ENCODE measurements around the gene CPNE4. TPM values are rescaled to one million over a fixed set of nuclear protein-coding genes. Genes with fewer than 3 reads are reported as not detected.

Gene CPNE4
- total RNA-seq, 1 experiment from 2014 or later = 31.1 TPM

DNA sequence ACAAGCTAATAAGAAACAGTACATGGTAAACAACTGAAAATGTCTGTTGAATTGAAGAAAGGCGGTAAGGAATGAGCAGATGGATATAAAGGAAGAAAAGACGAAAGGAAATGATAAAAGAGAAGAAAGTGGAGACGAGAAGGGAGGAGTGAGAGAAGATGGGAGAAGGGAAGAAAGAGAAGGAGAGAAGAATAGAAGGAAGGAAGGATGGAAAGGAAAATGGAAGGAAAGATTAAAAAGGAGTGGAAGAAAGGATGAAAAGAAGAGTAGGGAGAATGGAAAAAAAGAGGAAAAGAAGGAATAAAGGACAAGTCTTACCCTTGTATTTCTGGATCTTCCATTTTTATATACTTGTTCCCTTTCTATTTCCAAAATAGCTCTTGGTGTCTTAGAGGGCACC lies 17.7 kb downstream of the CPNE4 start:
- Mint-ChIP-seq H3K4me1 (ENCODE audit: low read depth, unreplicated experiment) (peaks cover 13% of the 10 kb centered on the region), H3K9me3 (ENCODE audit: low read depth, unreplicated experiment) (peaks cover 3% of the 10 kb centered on the region), H3K27me3 (ENCODE audit: unreplicated experiment) (no peaks in the 10 kb centered on the region), H3K27ac (ENCODE audit: unreplicated experiment) (peak overlapping the region; percentile 1), H3K4me3 (ENCODE audit: low read depth, unreplicated experiment) (no peak overlapping the region), H3K36me3 (ENCODE audit: insufficient read depth, unreplicated experiment) (peaks cover 7% of the 10 kb centered on the region)
- no TSS peak for BruUV-seq (replicated peaks)
- CTCF ChIA-PET = interaction anchor here (1.1 kb wide), 1 partner anchor 10 kb away, joined by 3 read pairs; no protein-coding TSS in a partner anchor
- no peak for DNase-seq
- intact Hi-C loops (cut with micrococcal nuclease; ENCODE audit: unreplicated experiment) = no loop called here
- TF ChIP-seq, protein P1, sequence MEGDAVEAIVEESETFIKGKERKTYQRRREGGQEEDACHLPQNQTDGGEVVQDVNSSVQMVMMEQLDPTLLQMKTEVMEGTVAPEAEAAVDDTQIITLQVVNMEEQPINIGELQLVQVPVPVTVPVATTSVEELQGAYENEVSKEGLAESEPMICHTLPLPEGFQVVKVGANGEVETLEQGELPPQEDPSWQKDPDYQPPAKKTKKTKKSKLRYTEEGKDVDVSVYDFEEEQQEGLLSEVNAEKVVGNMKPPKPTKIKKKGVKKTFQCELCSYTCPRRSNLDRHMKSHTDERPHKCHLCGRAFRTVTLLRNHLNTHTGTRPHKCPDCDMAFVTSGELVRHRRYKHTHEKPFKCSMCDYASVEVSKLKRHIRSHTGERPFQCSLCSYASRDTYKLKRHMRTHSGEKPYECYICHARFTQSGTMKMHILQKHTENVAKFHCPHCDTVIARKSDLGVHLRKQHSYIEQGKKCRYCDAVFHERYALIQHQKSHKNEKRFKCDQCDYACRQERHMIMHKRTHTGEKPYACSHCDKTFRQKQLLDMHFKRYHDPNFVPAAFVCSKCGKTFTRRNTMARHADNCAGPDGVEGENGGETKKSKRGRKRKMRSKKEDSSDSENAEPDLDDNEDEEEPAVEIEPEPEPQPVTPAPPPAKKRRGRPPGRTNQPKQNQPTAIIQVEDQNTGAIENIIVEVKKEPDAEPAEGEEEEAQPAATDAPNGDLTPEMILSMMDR (IDR thresholded peaks at IDR 0.05; ENCODE audit: unreplicated experiment) = no peak

DNA sequence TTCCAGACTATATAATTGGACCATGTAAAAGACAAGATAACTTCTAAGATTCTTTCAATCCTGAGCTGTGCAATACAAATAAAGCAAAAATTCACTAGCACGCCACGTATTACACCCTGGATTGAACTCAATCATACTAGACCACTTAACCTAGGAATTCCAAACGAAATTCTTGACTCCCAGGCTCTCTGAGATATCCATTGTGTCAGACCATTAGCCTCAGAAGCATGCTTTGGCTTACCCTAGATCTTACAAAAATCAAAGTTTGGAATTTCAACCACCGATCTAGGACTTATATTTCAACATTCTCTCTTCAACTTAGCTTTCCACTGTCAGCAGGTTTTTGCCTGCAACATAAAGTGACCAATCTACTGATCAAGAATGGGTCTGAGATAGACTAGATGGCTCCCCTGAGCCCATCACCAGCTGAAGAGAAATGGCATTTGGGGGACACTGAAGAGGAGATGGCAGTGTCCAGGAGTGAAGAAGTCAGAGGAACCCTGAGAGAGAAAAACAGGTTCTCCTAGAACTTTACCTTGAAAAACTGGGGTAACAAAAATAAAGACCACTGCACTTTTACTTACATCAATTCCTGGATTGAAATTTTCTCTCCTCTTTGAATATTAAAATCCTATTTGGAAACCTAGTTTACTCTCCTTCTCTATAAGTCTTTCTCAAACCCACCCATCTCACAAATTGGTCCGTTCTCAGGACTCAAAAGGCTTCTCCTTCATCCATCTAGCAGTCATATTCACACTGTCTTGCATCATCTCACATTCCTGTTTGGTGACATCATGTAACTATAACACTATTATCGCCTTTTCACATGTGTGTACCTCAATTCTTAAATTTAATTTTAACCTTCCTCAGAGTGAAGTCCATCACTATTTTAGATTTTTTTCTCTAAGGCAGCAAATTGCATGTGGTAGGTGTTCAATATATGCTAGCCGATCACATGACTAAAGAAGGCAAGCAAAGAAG lies 18.5 kb downstream of the CPNE4 start:
- TF ChIP-seq, protein P1 (IDR thresholded peaks at IDR 0.05; ENCODE audit: unreplicated experiment) = no peak
- no peak for DNase-seq
- Mint-ChIP-seq H3K36me3 (ENCODE audit: insufficient read depth, unreplicated experiment) (peaks cover 7% of the 10 kb centered on the region), H3K4me3 (ENCODE audit: low read depth, unreplicated experiment) (no peak overlapping the region), H3K27me3 (ENCODE audit: unreplicated experiment) (no peaks in the 10 kb centered on the region), H3K27ac (ENCODE audit: unreplicated experiment) (peak overlapping the region; percentile 1), H3K4me1 (ENCODE audit: low read depth, unreplicated experiment) (peaks cover 13% of the 10 kb centered on the region), H3K9me3 (ENCODE audit: low read depth, unreplicated experiment) (peaks cover 3% of the 10 kb centered on the region)
- no TSS peak for BruUV-seq (replicated peaks)
- CTCF ChIA-PET = interaction anchor here (0.6 to 1.1 kb wide), 2 partner anchors 9 to 1557 kb away, joined by 3 to 5 read pairs; partner anchors contain the start of gene CDV3
- intact Hi-C loops (cut with micrococcal nuclease; ENCODE audit: unreplicated experiment) = no loop called here

DNA sequence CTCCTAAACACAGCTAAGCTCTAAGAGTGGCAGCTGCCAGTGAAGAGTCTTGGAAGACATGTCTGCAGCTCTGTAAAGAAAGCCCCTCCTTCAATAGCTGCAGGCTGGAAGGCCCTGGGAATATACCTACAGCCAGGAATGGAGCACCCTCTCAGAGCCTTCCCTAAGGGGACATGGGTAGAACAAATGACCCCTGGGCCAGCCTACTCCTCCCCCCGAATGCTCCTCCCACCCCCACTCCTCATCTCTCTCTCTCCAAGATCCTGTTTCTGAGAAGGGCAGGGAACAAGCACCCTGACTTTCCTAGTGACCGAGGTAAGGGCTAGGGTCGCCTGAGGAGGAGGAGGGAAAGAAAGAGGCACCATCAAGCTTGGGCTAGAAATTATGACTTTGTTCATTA lies 20.7 kb downstream of the CPNE4 start:
- Mint-ChIP-seq H3K4me1 (ENCODE audit: low read depth, unreplicated experiment) (peaks cover 22% of the 10 kb centered on the region), H3K9me3 (ENCODE audit: low read depth, unreplicated experiment) (peaks cover 3% of the 10 kb centered on the region), H3K27me3 (ENCODE audit: unreplicated experiment) (no peaks in the 10 kb centered on the region), H3K4me3 (ENCODE audit: low read depth, unreplicated experiment) (no peak overlapping the region), H3K27ac (ENCODE audit: unreplicated experiment) (no peak overlapping the region), H3K36me3 (ENCODE audit: insufficient read depth, unreplicated experiment) (peaks cover 7% of the 10 kb centered on the region)
- no TSS peak for BruUV-seq (replicated peaks)
- intact Hi-C loops (cut with micrococcal nuclease; ENCODE audit: unreplicated experiment) = no loop called here
- TF ChIP-seq, protein P1 (IDR thresholded peaks at IDR 0.05; ENCODE audit: unreplicated experiment) = no peak
- CTCF ChIA-PET = interaction anchor here (0.8 to 1.6 kb wide), 2 partner anchors 15 to 21 kb away, joined by 3 read pairs; partner anchors contain the start of gene CPNE4
- DNase-seq = no peak

DNA sequence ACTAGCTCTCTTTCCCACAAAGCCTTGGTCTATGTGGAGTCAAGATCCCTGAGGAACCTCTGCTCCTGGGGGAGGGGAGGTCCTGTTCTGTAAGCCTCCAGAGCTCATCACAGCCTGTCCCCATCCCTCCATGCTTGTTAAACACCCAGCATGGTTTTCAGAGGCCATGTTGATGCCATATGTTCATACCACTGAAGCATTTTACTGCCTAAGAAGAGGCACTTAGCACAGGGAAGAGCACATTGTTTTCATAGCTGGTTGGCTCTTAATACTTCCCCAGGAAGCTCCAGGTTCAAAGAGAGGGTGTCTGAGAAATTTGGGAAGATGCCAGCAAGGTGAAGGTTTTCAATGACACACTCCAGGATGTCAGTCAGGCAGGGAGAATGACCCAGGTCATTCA lies 25.6 kb downstream of the CPNE4 start:
- Mint-ChIP-seq H3K36me3 (ENCODE audit: insufficient read depth, unreplicated experiment) (no peaks in the 10 kb centered on the region), H3K4me3 (ENCODE audit: low read depth, unreplicated experiment) (no peak overlapping the region), H3K9me3 (ENCODE audit: low read depth, unreplicated experiment) (no peaks in the 10 kb centered on the region), H3K27ac (ENCODE audit: unreplicated experiment) (no peak overlapping the region), H3K4me1 (ENCODE audit: low read depth, unreplicated experiment) (peaks cover 33% of the 10 kb centered on the region), H3K27me3 (ENCODE audit: unreplicated experiment) (no peaks in the 10 kb centered on the region)
- DNase-seq = no peak
- intact Hi-C loops (cut with micrococcal nuclease; ENCODE audit: unreplicated experiment) = loop anchor here (5.0 kb wide), 2 partner anchors 117 to 212 kb away; no protein-coding TSS in a partner anchor
- TF ChIP-seq, protein P1 (IDR thresholded peaks at IDR 0.05; ENCODE audit: unreplicated experiment) = no peak
- CTCF ChIA-PET = interaction anchor here (0.9 to 1.8 kb wide), 7 partner anchors 12 to 214 kb away, joined by 3 to 10 read pairs (median 5); partner anchors contain the start of gene CPNE4
- BruUV-seq (replicated peaks) = no TSS peak
